Stomach (tissue), 9 donors: ENCODE results near the gene ATP11A. TPM values are rescaled to one million over a fixed set of nuclear protein-coding genes. Genes with fewer than 3 reads are reported as not detected.
A peak's percentile ranks its signal among the peaks of the same experiment; 100 is the strongest.

ENCODE experiments used
- DNase-seq, 2 donors: peaks; one replicate each; pipeline versions ENCODE4 v3.0.0 to v3.0.0-alpha.2; 2013 to 2019
- H3K27ac ChIP-seq, 5 donors: fragments of 200-600 bp in 4 of 5; sonication (generic) in 4 of 5; one replicate each; pipeline ENCODE4 v1.5.1; 2013 to 2019; ENCODE audit warnings: mild to moderate bottlenecking in 1 of 5, moderate library complexity in 1 of 5
- H3K27me3 ChIP-seq, 3 donors: fragments of 200-600 bp; sonication (generic); one replicate each; pipeline ENCODE4 v1.5.1; 2017 to 2019; ENCODE audit warnings: mixed run types in 1 of 3
- H3K36me3 ChIP-seq, 4 donors: fragments of 200-600 bp; sonication (generic); 1 replicate in 3 of 4; 2 replicates in 1 of 4; pipeline ENCODE4 v1.5.1; 2016 to 2019
- H3K4me1 ChIP-seq, 4 donors: fragments of 200-600 bp; sonication (generic); one replicate each; pipeline ENCODE4 v1.5.1; 2016 to 2019
- H3K4me3 ChIP-seq, 4 donors: fragments of 200-600 bp; sonication (generic) in 3 of 4; one replicate each; pipeline ENCODE4 v1.5.1; 2016 to 2019; ENCODE audit warnings: mild to moderate bottlenecking in 1 of 4
- H3K9me3 ChIP-seq, 4 donors: fragments of 200-600 bp; sonication (generic); one replicate each; pipeline ENCODE4 v1.5.1; 2016 to 2019
- EP300 ChIP-seq: sonication (generic); formaldehyde crosslinking; IDR thresholded peaks from one replicate; pipeline ENCODE4 v1.6.1; 2017; ENCODE audit warnings: antibody characterized with exemption
- POLR2A ChIP-seq, 4 donors: fragments of 450-650 bp; IDR thresholded peaks; one replicate each; pipeline ENCODE4 v1.6.1; 2016; ENCODE audit warnings: antibody characterized with exemption in 4 of 4, control low read depth in 2 of 4, mild to moderate bottlenecking in 1 of 4, moderate library complexity in 1 of 4
- POLR2AphosphoS5 ChIP-seq, 3 donors: sonication (generic); formaldehyde crosslinking; IDR thresholded peaks; one replicate each; pipeline ENCODE4 v1.6.1; 2016; ENCODE audit warnings: antibody characterized with exemption in 3 of 3
- WGBS, 5 donors: extraction: QIAGEN DNeasy Blood & Tissue Kit in 3 of 5; methylation state at CpG; one replicate each; pipeline versions ENCODE4 v1.1.5 to v1.1.7; 2013 to 2018; 5-methylcytosine and 5-hydroxymethylcytosine counted together
- intact Hi-C: fragments of 100-400 bp; cut with DNase I; formaldehyde crosslinking; loops from one replicate; pipeline ENCODE4 v1.15.1; 2023; ENCODE audit warnings: low total_unique reads
- polyA plus RNA-seq, 3 donors: library from polyadenylated mRNA; stranded (reverse); fragments of 200-250 nt; gene quantifications; one replicate each; pipeline ENCODE4 v1.2.3, GENCODE V29; 2013
- total RNA-seq, 5 donors: library from RNA; depleted of rRNA; stranded (reverse); fragments of >200 nt; gene quantifications; one replicate each; pipeline versions ENCODE4 v1.1.0 to v1.2.3, GENCODE V29; 2014 to 2016
- TF ChIP-seq, protein P1 (sequence below), 7 experiments: fragments of 450-650 bp in 4 of 7; fragments of 200-600 bp in 3 of 7; sonication (generic) in 3 of 7; IDR thresholded peaks; one replicate each; pipeline ENCODE4 v1.5.1; 2016 to 2019; ENCODE audit warnings: antibody characterized with exemption in 7 of 7, control low read depth in 2 of 7, mild to moderate bottlenecking in 1 of 7
- donor health status: healthy with polysubstance abuse.
- donor health status: Bipolar disorder and iron deficiency.
- donor health status: healthy.

ATP11A gene
- total and polyA plus RNA-seq, 8 donors = 1.1 to 70.9 (median 12.3) TPM

DNA sequence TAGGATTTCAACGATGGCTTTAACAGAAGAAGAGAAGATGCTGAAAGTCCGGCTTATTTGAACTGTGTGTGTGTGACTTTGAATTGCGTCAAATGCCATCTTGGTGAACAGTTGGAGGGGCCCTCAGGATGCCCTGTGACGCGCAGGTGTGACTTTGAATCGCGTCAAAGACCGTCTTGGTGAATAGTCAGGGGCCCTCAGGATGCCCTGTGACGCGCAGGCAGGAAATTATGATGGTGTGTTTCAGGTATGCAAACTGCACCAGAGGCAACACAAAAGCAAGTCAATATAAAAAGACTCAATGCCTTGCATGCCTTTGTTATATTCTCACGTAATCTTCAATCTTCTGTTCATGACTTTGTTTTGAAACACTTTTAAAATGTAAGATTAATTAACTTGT is 29.2 kb downstream of the ATP11A start:
- no peak for TF ChIP-seq POLR2AphosphoS5 (IDR thresholded peaks at IDR 0.05)
- TF ChIP-seq EP300 = no peak
- TF ChIP-seq, protein P1, sequence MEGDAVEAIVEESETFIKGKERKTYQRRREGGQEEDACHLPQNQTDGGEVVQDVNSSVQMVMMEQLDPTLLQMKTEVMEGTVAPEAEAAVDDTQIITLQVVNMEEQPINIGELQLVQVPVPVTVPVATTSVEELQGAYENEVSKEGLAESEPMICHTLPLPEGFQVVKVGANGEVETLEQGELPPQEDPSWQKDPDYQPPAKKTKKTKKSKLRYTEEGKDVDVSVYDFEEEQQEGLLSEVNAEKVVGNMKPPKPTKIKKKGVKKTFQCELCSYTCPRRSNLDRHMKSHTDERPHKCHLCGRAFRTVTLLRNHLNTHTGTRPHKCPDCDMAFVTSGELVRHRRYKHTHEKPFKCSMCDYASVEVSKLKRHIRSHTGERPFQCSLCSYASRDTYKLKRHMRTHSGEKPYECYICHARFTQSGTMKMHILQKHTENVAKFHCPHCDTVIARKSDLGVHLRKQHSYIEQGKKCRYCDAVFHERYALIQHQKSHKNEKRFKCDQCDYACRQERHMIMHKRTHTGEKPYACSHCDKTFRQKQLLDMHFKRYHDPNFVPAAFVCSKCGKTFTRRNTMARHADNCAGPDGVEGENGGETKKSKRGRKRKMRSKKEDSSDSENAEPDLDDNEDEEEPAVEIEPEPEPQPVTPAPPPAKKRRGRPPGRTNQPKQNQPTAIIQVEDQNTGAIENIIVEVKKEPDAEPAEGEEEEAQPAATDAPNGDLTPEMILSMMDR (IDR thresholded peaks at IDR 0.05) = no peak
- TF ChIP-seq POLR2A (IDR thresholded peaks at IDR 0.05) = no peak
- no peak overlapping the region for H3K27ac ChIP-seq
- no peaks in the 10 kb centered on the region for H3K36me3 ChIP-seq
- WGBS, 5 donors = 84 to 88% (median 85%) methylated on average over 11 of the region's 11 CpGs
- intact Hi-C loops = no loop called here
- H3K4me3 ChIP-seq = no peak overlapping the region
- no peaks in the 10 kb centered on the region for H3K9me3 ChIP-seq
- no peaks in the 10 kb centered on the region for H3K27me3 ChIP-seq
- peaks cover 8 to 40% (median 23%) of the 10 kb centered on the region in 4 donors for H3K4me1 ChIP-seq
- DNase-seq = peak in 1 of 2 donors; percentile 52

DNA sequence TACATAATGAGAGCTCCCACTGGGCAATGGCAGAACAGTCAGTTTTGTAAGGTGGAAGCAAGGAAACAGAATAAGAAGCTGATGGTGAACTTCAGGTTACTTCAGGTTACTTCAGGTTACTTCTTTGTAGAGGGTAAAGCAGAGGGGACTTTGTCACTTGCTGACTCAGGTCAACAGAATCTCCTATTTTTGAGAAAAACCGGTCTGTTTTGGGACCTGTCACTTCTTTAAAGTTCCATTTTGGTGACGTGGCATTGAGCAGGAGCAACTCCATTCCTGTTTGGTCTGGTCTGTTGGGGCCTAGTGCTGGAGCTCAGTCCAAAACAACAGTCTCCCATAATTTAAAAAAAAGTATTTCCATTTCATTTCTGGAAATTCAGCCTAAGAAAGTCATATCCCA is 29.7 kb downstream of the ATP11A start:
- peak in 1 of 2 donors; percentile 37 for DNase-seq
- intact Hi-C loops = no loop called here
- Histone ChIP-seq H3K4me1 (peaks cover 8 to 42% (median 25%) of the 10 kb centered on the region in 4 donors), H3K4me3 (no peak overlapping the region), H3K9me3 (no peaks in the 10 kb centered on the region), H3K36me3 (no peaks in the 10 kb centered on the region), H3K27me3 (no peaks in the 10 kb centered on the region), H3K27ac (no peak overlapping the region)
- TF ChIP-seq POLR2AphosphoS5 (IDR thresholded peaks at IDR 0.05) (no peak), POLR2A (IDR thresholded peaks at IDR 0.05) (no peak), EP300 (no peak)
- TF ChIP-seq, protein P1 (IDR thresholded peaks at IDR 0.05) = no peak
- 74 to 86% (median 82%) methylated on average over 2 of the region's 2 CpGs for WGBS, 5 donors

DNA sequence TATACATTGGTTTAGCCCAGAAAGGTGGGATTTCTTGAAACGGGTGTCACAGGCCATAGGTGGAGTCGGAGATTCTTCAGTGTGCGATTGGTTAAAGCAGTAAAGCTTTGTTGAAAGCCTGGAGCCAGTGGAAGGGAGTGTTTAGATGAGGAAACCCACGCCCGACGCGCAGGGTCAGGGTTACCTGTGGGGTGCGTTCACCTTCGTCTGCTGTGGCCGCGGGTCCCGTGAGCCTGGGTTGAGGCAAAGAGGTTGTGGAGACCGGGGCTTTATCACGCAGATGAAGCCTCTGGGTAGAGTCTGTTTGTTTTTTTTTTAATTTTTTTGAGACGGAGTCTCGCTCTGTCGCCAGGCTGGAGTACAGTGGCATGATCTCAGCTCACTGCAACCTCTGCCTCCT is 30.4 kb downstream of the ATP11A start:
- intact Hi-C loops = no loop called here
- no peaks in the 10 kb centered on the region for H3K36me3 ChIP-seq
- peaks cover 13 to 49% (median 32%) of the 10 kb centered on the region in 4 donors for H3K4me1 ChIP-seq
- no peak overlapping the region for H3K4me3 ChIP-seq
- no peaks in the 10 kb centered on the region for H3K27me3 ChIP-seq
- 94 to 99% (median 97%) methylated on average over 17 of the region's 17 CpGs for WGBS, 5 donors
- DNase-seq = no peak
- no peaks in the 10 kb centered on the region for H3K9me3 ChIP-seq
- TF ChIP-seq, protein P1 (IDR thresholded peaks at IDR 0.05) = no peak
- peak overlapping the region in 1 of 5 donors; percentile 83 for H3K27ac ChIP-seq

DNA sequence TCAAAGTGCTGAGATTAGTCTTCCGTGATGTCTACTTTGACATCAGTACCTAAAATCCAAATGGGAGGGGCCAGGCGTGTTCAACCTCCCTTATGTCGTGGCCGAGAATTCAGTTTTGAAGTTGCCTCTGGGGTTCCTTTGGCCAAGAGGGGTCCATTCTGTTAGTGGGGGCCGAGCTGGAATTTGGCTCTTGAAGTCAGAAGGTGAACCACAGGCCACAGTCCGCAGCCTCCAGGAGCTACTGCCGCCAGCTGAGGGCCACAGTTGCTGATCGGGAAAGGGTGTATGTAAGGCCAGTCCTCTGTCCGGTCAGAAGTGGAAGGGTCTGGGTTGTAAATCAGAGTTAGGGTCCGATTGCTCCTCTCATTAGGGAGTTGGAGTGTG is 31.0 kb downstream of the ATP11A start:
- TF ChIP-seq POLR2A (IDR thresholded peaks at IDR 0.05) = no peak
- no peak for TF ChIP-seq POLR2AphosphoS5 (IDR thresholded peaks at IDR 0.05)
- TF ChIP-seq, protein P1 (IDR thresholded peaks at IDR 0.05) = no peak
- no peak for TF ChIP-seq EP300
- DNase-seq = no peak
- intact Hi-C loops = no loop called here
- WGBS, 5 donors = 87 to 93% (median 90%) methylated on average over 10 of the region's 10 CpGs
- peak overlapping the region in 4 of 5 donors; percentile 70 to 83 (median 78) for H3K27ac ChIP-seq
- H3K9me3 ChIP-seq = no peaks in the 10 kb centered on the region
- H3K4me1 ChIP-seq = peaks cover 18 to 54% (median 37%) of the 10 kb centered on the region in 4 donors
- H3K27me3 ChIP-seq = no peaks in the 10 kb centered on the region
- no peaks in the 10 kb centered on the region for H3K36me3 ChIP-seq
- H3K4me3 ChIP-seq = no peak overlapping the region
